A549 (cell line): ENCODE measurements around the gene KRT71.

Experiments used
- CEBPB ChIP-seq, 2 experiments: fragments of >200 bp in 1 of 2; sonication (Bioruptor Twin) in 1 of 2; formaldehyde crosslinking in 1 of 2; IDR thresholded peaks; 2 replicates each; pipeline ENCODE4 v1.6.1; 2012 to 2016
- EP300 ChIP-seq, 2 experiments: fragments of >200 bp; sonication (Bioruptor Twin); formaldehyde crosslinking; IDR thresholded peaks; 2 replicates in 1 of 2; 3 replicates in 1 of 2; pipeline ENCODE4 v1.6.1; 2016 to 2017
- POLR2AphosphoS2 ChIP-seq: conservative IDR thresholded peaks from 2 replicates; pipeline ENCODE4 v1.6.1; 2012; ENCODE audit warnings: low read length, improper control_type of control experiment, inconsistent platforms
- RAD21 ChIP-seq, 2 experiments: fragments of >200 bp in 1 of 2; sonication (Bioruptor Twin) in 1 of 2; formaldehyde crosslinking in 1 of 2; IDR thresholded peaks in 1 of 2; conservative IDR thresholded peaks in 1 of 2; 2 replicates in 1 of 2; 3 replicates in 1 of 2; pipeline ENCODE4 v1.6.1; 2012 to 2018; ENCODE audit warnings: inconsistent platforms in 1 of 2
- TF ChIP-seq, protein P1 (sequence below): fragments of >200 bp; sonication (Bioruptor Twin); formaldehyde crosslinking; IDR thresholded peaks from 3 replicates; pipeline ENCODE4 v1.5.1; 2016
- TF ChIP-seq, protein P2 (sequence below): IDR thresholded peaks from 2 replicates; pipeline ENCODE4 v1.6.1; 2012
- TF ChIP-seq, protein P3 (sequence below): fragments of 200-600 bp; sonication (generic); IDR thresholded peaks from 2 replicates; pipeline ENCODE4 v1.6.1; 2016; ENCODE audit warnings: antibody characterized with exemption, mild to moderate bottlenecking, moderate library complexity

DNA sequence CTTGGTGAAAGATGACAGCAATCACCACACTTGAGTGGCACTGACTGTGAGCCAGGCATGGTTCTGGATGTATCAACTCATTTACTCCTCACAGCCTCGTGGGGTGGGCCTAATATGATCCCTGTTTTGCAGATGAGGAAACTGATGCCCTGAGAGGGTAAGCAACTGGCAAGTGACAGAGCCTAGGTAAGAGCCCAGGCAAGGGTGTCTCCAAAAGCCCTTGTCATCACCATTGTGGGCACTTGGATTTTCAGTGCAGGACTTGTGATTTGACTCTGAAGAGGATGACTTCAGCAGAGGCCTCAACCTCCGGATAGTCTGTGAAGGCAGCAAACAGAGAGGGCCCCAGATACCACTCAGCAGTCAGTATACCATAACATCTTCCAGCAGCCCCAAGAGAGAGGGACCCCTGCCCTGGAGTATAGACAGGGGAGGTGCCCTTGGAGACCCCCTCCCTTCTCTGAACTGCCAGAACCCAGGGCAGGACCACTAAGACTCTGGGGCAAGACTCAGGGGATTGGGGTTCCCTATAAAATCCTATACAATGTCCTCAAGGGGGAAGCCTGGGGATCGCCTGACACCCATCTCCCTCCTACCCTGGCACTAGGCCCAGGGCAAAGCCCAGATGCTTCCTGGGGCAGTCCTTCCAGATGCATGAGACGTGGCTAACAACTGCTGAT, 25.7 kb downstream of the KRT71 start:
- TF ChIP-seq, protein P1, sequence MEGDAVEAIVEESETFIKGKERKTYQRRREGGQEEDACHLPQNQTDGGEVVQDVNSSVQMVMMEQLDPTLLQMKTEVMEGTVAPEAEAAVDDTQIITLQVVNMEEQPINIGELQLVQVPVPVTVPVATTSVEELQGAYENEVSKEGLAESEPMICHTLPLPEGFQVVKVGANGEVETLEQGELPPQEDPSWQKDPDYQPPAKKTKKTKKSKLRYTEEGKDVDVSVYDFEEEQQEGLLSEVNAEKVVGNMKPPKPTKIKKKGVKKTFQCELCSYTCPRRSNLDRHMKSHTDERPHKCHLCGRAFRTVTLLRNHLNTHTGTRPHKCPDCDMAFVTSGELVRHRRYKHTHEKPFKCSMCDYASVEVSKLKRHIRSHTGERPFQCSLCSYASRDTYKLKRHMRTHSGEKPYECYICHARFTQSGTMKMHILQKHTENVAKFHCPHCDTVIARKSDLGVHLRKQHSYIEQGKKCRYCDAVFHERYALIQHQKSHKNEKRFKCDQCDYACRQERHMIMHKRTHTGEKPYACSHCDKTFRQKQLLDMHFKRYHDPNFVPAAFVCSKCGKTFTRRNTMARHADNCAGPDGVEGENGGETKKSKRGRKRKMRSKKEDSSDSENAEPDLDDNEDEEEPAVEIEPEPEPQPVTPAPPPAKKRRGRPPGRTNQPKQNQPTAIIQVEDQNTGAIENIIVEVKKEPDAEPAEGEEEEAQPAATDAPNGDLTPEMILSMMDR, result no peak
- TF ChIP-seq, protein P2, sequence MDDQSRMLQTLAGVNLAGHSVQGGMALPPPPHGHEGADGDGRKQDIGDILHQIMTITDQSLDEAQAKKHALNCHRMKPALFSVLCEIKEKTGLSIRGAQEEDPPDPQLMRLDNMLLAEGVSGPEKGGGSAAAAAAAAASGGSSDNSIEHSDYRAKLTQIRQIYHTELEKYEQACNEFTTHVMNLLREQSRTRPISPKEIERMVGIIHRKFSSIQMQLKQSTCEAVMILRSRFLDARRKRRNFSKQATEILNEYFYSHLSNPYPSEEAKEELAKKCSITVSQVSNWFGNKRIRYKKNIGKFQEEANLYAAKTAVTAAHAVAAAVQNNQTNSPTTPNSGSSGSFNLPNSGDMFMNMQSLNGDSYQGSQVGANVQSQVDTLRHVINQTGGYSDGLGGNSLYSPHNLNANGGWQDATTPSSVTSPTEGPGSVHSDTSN, result no peak
- TF ChIP-seq CEBPB (IDR thresholded peaks at IDR 0.05), result no peak
- no peak for TF ChIP-seq POLR2AphosphoS2
- TF ChIP-seq EP300 (IDR thresholded peaks at IDR 0.05), result no peak
- no peak for TF ChIP-seq RAD21 (conservative IDR thresholded peaks at IDR 0.05 in 1 of 2, IDR thresholded peaks at IDR 0.05 in 1 of 2)
- TF ChIP-seq, protein P3, sequence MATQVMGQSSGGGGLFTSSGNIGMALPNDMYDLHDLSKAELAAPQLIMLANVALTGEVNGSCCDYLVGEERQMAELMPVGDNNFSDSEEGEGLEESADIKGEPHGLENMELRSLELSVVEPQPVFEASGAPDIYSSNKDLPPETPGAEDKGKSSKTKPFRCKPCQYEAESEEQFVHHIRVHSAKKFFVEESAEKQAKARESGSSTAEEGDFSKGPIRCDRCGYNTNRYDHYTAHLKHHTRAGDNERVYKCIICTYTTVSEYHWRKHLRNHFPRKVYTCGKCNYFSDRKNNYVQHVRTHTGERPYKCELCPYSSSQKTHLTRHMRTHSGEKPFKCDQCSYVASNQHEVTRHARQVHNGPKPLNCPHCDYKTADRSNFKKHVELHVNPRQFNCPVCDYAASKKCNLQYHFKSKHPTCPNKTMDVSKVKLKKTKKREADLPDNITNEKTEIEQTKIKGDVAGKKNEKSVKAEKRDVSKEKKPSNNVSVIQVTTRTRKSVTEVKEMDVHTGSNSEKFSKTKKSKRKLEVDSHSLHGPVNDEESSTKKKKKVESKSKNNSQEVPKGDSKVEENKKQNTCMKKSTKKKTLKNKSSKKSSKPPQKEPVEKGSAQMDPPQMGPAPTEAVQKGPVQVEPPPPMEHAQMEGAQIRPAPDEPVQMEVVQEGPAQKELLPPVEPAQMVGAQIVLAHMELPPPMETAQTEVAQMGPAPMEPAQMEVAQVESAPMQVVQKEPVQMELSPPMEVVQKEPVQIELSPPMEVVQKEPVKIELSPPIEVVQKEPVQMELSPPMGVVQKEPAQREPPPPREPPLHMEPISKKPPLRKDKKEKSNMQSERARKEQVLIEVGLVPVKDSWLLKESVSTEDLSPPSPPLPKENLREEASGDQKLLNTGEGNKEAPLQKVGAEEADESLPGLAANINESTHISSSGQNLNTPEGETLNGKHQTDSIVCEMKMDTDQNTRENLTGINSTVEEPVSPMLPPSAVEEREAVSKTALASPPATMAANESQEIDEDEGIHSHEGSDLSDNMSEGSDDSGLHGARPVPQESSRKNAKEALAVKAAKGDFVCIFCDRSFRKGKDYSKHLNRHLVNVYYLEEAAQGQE, result no peak
